IMR-90 (cell line): ENCODE results near the gene OR2AG2. TPM values are rescaled to one million over a fixed set of nuclear protein-coding genes. Genes with fewer than 3 reads are reported as not detected.

Source experiments
- ATAC-seq: fragments of 200-7000 bp; cut with Tn5 transposase; 2 replicates; pipeline ENCODE4 v1.9.1; 2020; ENCODE audit warnings: low read depth, mild to moderate bottlenecking, moderate library complexity
- BruUV-seq: library from RNA; stranded (reverse); fragments of 400-500 nt; replicated peaks from 2 replicates; lab custom pipeline; 2021; lab: Mats Ljungman, UMichigan
- CTCF ChIA-PET: fragments of 300-600 bp; formaldehyde crosslinking; extraction: SDS; loops from one replicate; lab custom pipeline; 2021; ENCODE audit warnings: antibody characterized with exemption; lab: Yijun Ruan, JAX
- POLR2A ChIA-PET: fragments of 300-600 bp; sonication (Branson Sonifier 250); formaldehyde crosslinking; loops from one replicate; lab custom pipeline; 2022; ENCODE audit warnings: antibody characterized with exemption; ENCODE audit not compliant: unreplicated experiment; lab: Charles Lee
- DNase-seq: peaks from one replicate; pipeline ENCODE4 v3.0.0; 2013
- H2AFZ ChIP-seq: replicated peaks from 2 replicates; pipeline ENCODE3; 2013; ENCODE audit warnings: low read length, mild to moderate bottlenecking; ENCODE audit not compliant: poor library complexity
- H2AK5ac ChIP-seq: 2 replicates; pipeline ENCODE4 v1.6.1; 2013; ENCODE audit warnings: low read depth, low read length, inconsistent platforms
- H2AK9ac ChIP-seq: replicated peaks from 2 replicates; pipeline ENCODE3; 2013; ENCODE audit warnings: mild to moderate bottlenecking, low read depth, low read length, moderate library complexity; ENCODE audit not compliant: poor library complexity
- H2BK120ac ChIP-seq: 2 replicates; pipeline ENCODE4 v1.6.1; 2013; ENCODE audit warnings: low read depth, low read length, inconsistent platforms
- H2BK15ac ChIP-seq: 3 replicates; pipeline ENCODE4 v1.6.1; 2013; ENCODE audit warnings: low read depth, low read length, inconsistent platforms
- H2BK20ac ChIP-seq: 2 replicates; pipeline ENCODE4 v1.6.1; 2013; ENCODE audit warnings: low read depth, mild to moderate bottlenecking, inconsistent platforms, low read length, moderate library complexity
- H2BK5ac ChIP-seq: 2 replicates; pipeline ENCODE4 v1.6.1; 2013; ENCODE audit warnings: mild to moderate bottlenecking, low read depth, low read length, inconsistent platforms; ENCODE audit not compliant: poor library complexity, severe bottlenecking
- H3K14ac ChIP-seq: replicated peaks from 2 replicates; pipeline ENCODE4 v1.6.1; 2013; ENCODE audit warnings: low read depth, low read length, inconsistent platforms
- H3K18ac ChIP-seq: 2 replicates; pipeline ENCODE4 v1.6.1; 2013; ENCODE audit warnings: low read depth, low read length, control low read depth
- H3K23ac ChIP-seq: 2 replicates; pipeline ENCODE4 v1.6.1; 2013; ENCODE audit warnings: low read depth, low read length, inconsistent platforms
- H3K27ac ChIP-seq: 2 replicates; pipeline ENCODE4 v1.5.1; 2013; ENCODE audit warnings: mild to moderate bottlenecking, control low read depth, low read length; ENCODE audit not compliant: insufficient read depth
- H3K27me3 ChIP-seq: 2 replicates; pipeline ENCODE4 v1.6.1; 2013; ENCODE audit warnings: low read length; ENCODE audit not compliant: control insufficient read depth, insufficient read depth
- H3K36me3 ChIP-seq: 2 replicates; pipeline ENCODE4 v1.6.1; 2013; ENCODE audit warnings: low read length, mixed read lengths; ENCODE audit not compliant: control insufficient read depth, insufficient read depth
- H3K4ac ChIP-seq: 2 replicates; pipeline ENCODE4 v1.6.1; 2013; ENCODE audit warnings: low read depth, low read length, inconsistent platforms
- H3K4me1 ChIP-seq: 2 replicates; pipeline ENCODE4 v1.6.1; 2013; ENCODE audit warnings: low read length, mixed read lengths; ENCODE audit not compliant: control insufficient read depth, insufficient read depth
- H3K4me2 ChIP-seq: 2 replicates; pipeline ENCODE4 v1.6.1; 2013; ENCODE audit warnings: low read depth, mild to moderate bottlenecking, control low read depth, low read length, moderate library complexity
- H3K4me3 ChIP-seq: 2 replicates; pipeline ENCODE4 v1.5.1; 2013; ENCODE audit warnings: low read depth, mild to moderate bottlenecking, control low read depth, low read length, moderate library complexity; ENCODE audit not compliant: insufficient read depth
- H3K56ac ChIP-seq: 2 replicates; pipeline ENCODE4 v1.6.1; 2013; ENCODE audit warnings: low read length, inconsistent platforms; ENCODE audit not compliant: insufficient read depth; ENCODE audit errors: extremely low read depth
- H3K79me1 ChIP-seq, 2 experiments: 2 replicates each; pipeline ENCODE4 v1.6.1; 2013; ENCODE audit warnings: low read length in 2 of 2, inconsistent platforms in 1 of 2, low read depth in 1 of 2
- H3K9ac ChIP-seq: 2 replicates; pipeline ENCODE4 v1.6.1; 2013; ENCODE audit warnings: low read depth, low read length, control low read depth
- H3K9me1 ChIP-seq: 2 replicates; pipeline ENCODE4 v1.6.1; 2013; ENCODE audit warnings: low read length, inconsistent platforms; ENCODE audit not compliant: insufficient read depth
- H3K9me3 ChIP-seq: 2 replicates; pipeline ENCODE4 v1.6.1; 2013; ENCODE audit warnings: low read length; ENCODE audit not compliant: control insufficient read depth, insufficient read depth
- H4K20me1 ChIP-seq: 2 replicates; pipeline ENCODE4 v1.6.1; 2013; ENCODE audit warnings: low read length, inconsistent platforms; ENCODE audit not compliant: insufficient read depth
- H4K5ac ChIP-seq: 2 replicates; pipeline ENCODE4 v1.6.1; 2013; ENCODE audit warnings: mild to moderate bottlenecking, low read depth, low read length, control low read depth
- H4K8ac ChIP-seq, 2 experiments: 2 replicates each; pipeline ENCODE4 v1.6.1; 2013; ENCODE audit warnings: low read depth in 2 of 2, low read length in 2 of 2, control low read depth in 1 of 2, inconsistent platforms in 1 of 2
- H4K91ac ChIP-seq: 2 replicates; pipeline ENCODE4 v1.6.1; 2013; ENCODE audit warnings: low read depth, low read length, inconsistent platforms; ENCODE audit not compliant: insufficient read depth
- ELK1 ChIP-seq: fragments of 150-350 bp; IDR thresholded peaks from 2 replicates; pipeline ENCODE4 v1.6.1; 2016; ENCODE audit warnings: low read depth, mild to moderate bottlenecking, low read length, moderate library complexity, borderline replicate concordance
- RAD21 ChIP-seq: IDR thresholded peaks from 2 replicates; pipeline ENCODE4 v1.6.1; 2012; ENCODE audit warnings: low read length, improper control_type of control experiment
- WGBS, 2 experiments: methylation state at CpG; one replicate each; pipeline versions ENCODE4 v1.1.5 to v1.1.7; 2013; ENCODE audit warnings: missing lambda C conversion rate in 2 of 2; ENCODE audit not compliant: insufficient read length in 1 of 2; ENCODE audit errors: extremely low coverage in 2 of 2; 5-methylcytosine and 5-hydroxymethylcytosine counted together
- dilution Hi-C: fragments of 300-500 bp; cut with HindIII; formaldehyde crosslinking; loops from one replicate; pipeline ENCODE4 v1.14.3; 2018; ENCODE audit warnings: low sequenced_read_pairs; ENCODE audit not compliant: unreplicated experiment
- in situ Hi-C: fragments of 300-500 bp; cut with MboI; formaldehyde crosslinking; loops from 3 replicates; pipeline ENCODE4 v1.14.3; 2019; ENCODE audit warnings: low sequenced_read_pairs, inconsistent platforms, mixed read lengths
- intact Hi-C: fragments of 100-400 bp; cut with micrococcal nuclease; formaldehyde crosslinking; loops from 2 replicates; pipeline ENCODE4 v1.10.0; 2022
- polyA plus RNA-seq, 3 experiments: library from polyadenylated mRNA; depleted of rRNA; stranded (reverse); fragments of >200 nt; gene quantifications; 2 replicates each; pipeline ENCODE4 v1.2.3, GENCODE V29; 2012; ENCODE audit warnings: low replicate concordance in 1 of 3
- total RNA-seq: library from RNA; depleted of rRNA; stranded (reverse); fragments of >200 nt; gene quantifications from 2 replicates; pipeline ENCODE4 v1.2.3, GENCODE V29; 2012
- TF ChIP-seq, protein P1 (sequence below): conservative IDR thresholded peaks from 2 replicates; pipeline ENCODE4 v1.5.1; 2012; ENCODE audit warnings: mild to moderate bottlenecking, low read depth, low read length, improper control_type of control experiment

Gene OR2AG2
- total and polyA plus RNA-seq, 2 of the 4 experiments (the other 2 are of a cell fraction), result 0.22 to 0.54 TPM

GRCh38 chr11:6737872-6738466, 33.8 kb downstream of the OR2AG2 start:
- no peak overlapping the region for H3K4me3 ChIP-seq
- in situ Hi-C loops, result no loop called here
- no CpG with 5 or more reads among the region's 2 CpGs for WGBS, 2 experiments
- no TSS peak for BruUV-seq
- CTCF ChIA-PET, result interaction anchor here (0.6 to 1.3 kb wide), 8 partner anchors 8 to 680 kb away, joined by 3 to 8 read pairs (median 3); no protein-coding TSS in a partner anchor
- H3K56ac ChIP-seq, result no peak overlapping the region
- no peaks in the 10 kb centered on the region for H3K79me1 ChIP-seq
- no peak overlapping the region for H2BK5ac ChIP-seq
- no peaks in the 10 kb centered on the region for H4K20me1 ChIP-seq
- H3K4me1 ChIP-seq, result no peaks in the 10 kb centered on the region
- POLR2A ChIA-PET, result no interaction called here
- H3K4ac ChIP-seq, result no peak overlapping the region
- TF ChIP-seq RAD21, result peak; percentile 30; the same call in 1 of the 2 replicates
- no peak for TF ChIP-seq ELK1
- TF ChIP-seq, protein P1, sequence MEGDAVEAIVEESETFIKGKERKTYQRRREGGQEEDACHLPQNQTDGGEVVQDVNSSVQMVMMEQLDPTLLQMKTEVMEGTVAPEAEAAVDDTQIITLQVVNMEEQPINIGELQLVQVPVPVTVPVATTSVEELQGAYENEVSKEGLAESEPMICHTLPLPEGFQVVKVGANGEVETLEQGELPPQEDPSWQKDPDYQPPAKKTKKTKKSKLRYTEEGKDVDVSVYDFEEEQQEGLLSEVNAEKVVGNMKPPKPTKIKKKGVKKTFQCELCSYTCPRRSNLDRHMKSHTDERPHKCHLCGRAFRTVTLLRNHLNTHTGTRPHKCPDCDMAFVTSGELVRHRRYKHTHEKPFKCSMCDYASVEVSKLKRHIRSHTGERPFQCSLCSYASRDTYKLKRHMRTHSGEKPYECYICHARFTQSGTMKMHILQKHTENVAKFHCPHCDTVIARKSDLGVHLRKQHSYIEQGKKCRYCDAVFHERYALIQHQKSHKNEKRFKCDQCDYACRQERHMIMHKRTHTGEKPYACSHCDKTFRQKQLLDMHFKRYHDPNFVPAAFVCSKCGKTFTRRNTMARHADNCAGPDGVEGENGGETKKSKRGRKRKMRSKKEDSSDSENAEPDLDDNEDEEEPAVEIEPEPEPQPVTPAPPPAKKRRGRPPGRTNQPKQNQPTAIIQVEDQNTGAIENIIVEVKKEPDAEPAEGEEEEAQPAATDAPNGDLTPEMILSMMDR, result peak; percentile 58
- H3K23ac ChIP-seq, result no peak overlapping the region
- dilution Hi-C loops, result no loop called here
- H3K18ac ChIP-seq, result no peak overlapping the region
- H3K27me3 ChIP-seq, result no peaks in the 10 kb centered on the region
- H4K91ac ChIP-seq, result no peak overlapping the region
- H3K9me3 ChIP-seq, result no peaks in the 10 kb centered on the region
- H3K36me3 ChIP-seq, result no peaks in the 10 kb centered on the region
- no peak overlapping the region for H2BK15ac ChIP-seq
- no peak overlapping the region for H2AFZ ChIP-seq
- H3K14ac ChIP-seq, result no peak overlapping the region
- H4K8ac ChIP-seq, result no peak overlapping the region
- H2BK120ac ChIP-seq, result no peak overlapping the region
- H2AK9ac ChIP-seq, result no peak overlapping the region
- no peak overlapping the region for H2BK20ac ChIP-seq
- H4K5ac ChIP-seq, result no peak overlapping the region
- intact Hi-C loops, result no loop called here
- no peak overlapping the region for H2AK5ac ChIP-seq
- no peak overlapping the region for H3K9ac ChIP-seq
- ATAC-seq (peak; percentile 77), DNase-seq (peak; percentile 34)
- H3K9me1 ChIP-seq, result no peaks in the 10 kb centered on the region
- H3K4me2 ChIP-seq, result no peak overlapping the region
- H3K27ac ChIP-seq, result no peak overlapping the region
